GM12873 (cell line): Measurements from ENCODE around the gene LST1.

ENCODE experiments used
- TF ChIP-seq, protein P1 (sequence below): IDR thresholded peaks from 2 replicates; pipeline ENCODE4 v1.5.1; 2012; ENCODE audit warnings: low read depth, mild to moderate bottlenecking, moderate library complexity, low read length, control low read depth; ENCODE audit not compliant: insufficient read depth; ENCODE audit errors: missing control alignments

LST1 gene

DNA sequence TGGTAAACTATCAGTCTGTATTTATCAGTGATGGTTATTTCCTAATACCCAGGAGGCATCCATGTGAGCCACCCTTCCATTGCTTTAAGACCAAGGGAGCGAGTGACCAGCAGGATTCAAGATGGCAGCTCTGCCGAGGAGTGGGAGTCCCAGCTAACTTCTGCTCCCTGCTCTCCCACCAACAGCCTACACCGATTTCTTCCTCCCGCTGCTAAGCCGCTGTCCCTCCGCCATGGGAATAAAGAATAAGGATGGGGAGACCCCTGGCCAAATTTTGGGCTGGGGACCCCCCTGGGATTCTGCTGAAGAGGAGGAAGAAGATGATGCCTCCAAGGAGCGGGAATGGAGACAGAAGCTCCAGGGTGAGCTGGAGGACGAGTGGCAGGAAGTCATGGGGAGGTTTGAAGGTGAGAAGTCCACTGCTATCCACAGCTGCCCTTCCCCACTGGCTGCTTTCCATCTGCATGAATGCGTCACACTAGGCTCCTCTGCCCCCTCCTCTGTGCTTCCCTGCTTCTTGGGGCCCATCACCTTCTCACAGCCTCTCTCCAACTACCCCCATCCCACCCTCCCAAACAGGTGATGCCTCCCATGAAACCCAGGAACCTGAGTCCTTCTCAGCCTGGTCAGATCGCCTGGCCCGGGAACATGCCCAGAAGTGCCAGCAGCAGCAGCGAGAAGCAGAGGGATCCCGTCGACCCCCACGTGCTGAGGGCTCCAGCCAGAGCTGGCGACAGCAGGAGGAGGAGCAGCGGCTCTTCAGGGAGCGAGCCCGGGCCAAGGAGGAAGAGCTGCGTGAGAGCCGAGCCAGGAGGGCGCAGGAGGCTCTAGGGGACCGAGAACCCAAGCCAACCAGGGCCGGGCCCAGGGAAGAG lies 28.4 kb upstream of the LST1 start:
- TF ChIP-seq, protein P1, sequence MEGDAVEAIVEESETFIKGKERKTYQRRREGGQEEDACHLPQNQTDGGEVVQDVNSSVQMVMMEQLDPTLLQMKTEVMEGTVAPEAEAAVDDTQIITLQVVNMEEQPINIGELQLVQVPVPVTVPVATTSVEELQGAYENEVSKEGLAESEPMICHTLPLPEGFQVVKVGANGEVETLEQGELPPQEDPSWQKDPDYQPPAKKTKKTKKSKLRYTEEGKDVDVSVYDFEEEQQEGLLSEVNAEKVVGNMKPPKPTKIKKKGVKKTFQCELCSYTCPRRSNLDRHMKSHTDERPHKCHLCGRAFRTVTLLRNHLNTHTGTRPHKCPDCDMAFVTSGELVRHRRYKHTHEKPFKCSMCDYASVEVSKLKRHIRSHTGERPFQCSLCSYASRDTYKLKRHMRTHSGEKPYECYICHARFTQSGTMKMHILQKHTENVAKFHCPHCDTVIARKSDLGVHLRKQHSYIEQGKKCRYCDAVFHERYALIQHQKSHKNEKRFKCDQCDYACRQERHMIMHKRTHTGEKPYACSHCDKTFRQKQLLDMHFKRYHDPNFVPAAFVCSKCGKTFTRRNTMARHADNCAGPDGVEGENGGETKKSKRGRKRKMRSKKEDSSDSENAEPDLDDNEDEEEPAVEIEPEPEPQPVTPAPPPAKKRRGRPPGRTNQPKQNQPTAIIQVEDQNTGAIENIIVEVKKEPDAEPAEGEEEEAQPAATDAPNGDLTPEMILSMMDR: no peak

DNA sequence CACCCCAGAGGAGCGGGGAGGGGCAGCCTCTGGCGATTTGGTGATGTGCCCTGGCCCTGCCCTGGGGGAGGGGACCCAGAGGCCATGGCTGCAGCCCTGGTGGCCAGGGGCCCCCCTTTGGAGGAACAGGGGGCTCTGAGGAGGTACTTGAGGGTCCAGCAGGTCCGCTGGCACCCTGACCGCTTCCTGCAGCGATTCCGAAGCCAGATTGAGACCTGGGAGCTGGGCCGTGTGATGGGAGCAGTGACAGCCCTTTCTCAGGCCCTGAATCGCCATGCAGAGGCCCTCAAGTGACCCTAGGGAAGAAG lies 27.8 kb upstream of the LST1 start:
- TF ChIP-seq, protein P1: no peak

DNA sequence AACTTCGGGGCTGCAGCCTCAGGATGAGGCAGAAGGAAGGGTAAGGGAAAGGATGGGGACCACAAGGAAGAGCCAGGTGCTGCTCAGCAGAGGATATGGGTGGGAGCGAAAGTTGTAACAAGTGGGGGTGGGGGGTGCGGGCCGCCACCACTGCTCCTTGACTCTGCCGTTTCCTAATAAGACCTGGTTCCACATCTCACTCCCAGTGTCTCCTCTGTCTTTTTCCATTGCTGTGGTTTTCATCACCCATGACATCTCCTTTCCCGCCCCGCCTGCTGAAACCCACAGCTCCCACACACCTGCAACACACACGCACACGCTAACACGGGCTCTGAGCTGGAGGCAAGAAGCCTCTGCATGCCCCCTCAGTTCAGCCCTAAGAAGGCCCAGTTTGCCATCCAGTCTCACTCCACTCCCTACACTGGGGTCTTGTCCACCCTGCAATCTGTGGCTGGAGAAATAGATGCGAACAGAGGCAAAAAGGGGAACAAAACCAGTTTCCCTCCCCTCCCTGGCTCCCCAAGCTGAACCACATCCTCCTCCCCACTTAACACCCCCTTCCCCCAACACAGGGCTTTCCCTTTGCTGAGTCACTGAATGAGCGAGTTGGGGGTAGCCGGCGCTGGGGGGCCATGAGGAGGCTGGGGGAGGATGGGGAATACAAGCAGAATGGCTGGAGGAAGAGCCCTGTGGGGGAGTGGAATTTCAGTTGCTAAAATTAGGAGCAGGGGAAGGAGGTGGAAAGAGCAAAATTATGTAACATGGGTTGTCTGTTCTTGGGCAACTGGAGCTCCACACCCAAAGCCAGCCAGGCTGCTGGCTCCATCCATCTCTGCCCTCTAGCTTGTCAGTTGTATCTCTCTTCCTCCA lies 27.2 kb upstream of the LST1 start:
- TF ChIP-seq, protein P1: no peak

DNA sequence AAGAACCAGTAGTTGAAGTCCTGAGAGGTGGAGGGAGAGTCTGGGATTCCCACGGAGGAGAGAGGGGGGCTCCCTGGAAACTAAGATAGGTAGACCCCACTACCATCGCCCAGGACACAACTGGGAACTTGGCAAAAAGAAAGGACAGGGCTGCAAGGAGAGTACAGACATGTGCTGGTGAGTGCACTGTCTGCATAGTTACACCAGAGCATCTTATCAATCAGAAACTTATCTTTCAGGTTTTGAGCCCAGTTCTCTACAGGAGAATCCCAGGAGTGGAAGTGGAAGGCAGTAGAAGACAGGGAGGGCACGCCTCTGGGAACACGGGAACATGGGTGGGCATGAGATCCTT lies 26.5 kb upstream of the LST1 start:
- TF ChIP-seq, protein P1: no peak

DNA sequence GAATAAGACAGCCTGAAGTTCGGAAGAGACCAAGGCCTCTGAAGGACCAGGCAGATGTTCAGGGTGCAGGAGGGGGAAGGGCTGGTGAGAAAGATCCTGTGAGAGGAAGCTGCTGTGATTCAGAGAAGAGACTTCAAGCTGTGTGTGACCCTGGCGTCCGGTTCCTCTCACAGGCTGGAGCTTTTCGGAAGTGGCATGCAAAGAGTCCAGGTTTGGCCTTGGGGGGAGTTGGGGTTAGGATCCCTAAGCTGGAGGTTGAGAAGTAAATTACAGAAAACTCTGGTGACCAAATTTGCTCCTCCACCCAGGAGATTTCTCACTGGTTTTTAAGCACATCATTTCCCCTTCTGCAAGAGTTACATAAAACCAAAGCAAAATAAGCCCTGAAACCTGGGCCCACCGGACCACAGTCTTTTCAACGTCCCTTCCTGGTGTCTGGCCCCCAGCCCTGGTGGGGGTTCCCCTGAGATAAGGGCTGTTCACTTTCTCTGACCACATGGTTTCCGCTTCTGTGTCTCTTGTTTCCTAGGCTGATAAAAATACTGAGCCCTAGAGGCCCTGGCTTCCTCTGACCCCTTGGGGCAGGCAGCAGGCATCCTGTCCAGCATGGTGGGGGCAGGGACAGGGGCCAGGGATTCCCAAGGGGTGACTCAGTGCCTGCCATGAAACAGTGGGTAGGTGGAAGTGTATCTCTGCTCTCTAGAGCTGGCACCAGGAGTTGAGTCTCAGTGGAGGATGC lies 25.9 kb upstream of the LST1 start:
- TF ChIP-seq, protein P1: no peak

DNA sequence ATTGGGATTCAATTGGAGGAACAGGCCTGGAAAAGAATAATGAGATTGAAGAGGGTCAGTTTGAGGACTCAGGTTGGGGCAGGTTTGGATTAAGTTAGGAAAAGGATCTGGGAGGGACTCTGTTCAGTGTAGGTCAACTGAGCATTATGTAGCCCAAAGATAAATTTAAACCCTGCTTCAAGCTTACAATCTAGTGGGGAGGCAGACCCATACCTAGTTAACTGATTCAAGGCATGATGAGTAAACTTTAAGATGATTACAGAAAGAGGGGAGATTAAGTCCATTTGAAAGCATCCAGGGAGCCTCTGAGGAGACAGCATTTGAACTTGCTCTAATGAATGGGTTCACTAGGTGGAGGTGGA lies 25.4 kb upstream of the LST1 start:
- TF ChIP-seq, protein P1: no peak
